H9 (cell line): ENCODE results near the gene TRIM10. TPM values are rescaled to one million over a fixed set of nuclear protein-coding genes. Genes with fewer than 3 reads are reported as not detected.

Experiments used
- DNase-seq: peaks from one replicate; pipeline ENCODE4 v3.0.0-alpha.2; 2017
- H2AFZ ChIP-seq: one replicate; pipeline ENCODE4 v1.6.1; 2013; ENCODE audit warnings: mild to moderate bottlenecking, low read length, control low read depth, moderate library complexity
- H2AK5ac ChIP-seq: 2 replicates; pipeline ENCODE4 v1.6.1; 2013; ENCODE audit warnings: low read length, control low read depth, mixed read lengths; ENCODE audit not compliant: insufficient read length
- H2BK120ac ChIP-seq: one replicate; pipeline ENCODE4 v1.6.1; 2013; ENCODE audit warnings: low read depth, mild to moderate bottlenecking, low read length, control low read depth, inconsistent platforms; ENCODE audit not compliant: poor library complexity, severe bottlenecking
- H2BK12ac ChIP-seq: 2 replicates; pipeline ENCODE4 v1.6.1; 2013; ENCODE audit warnings: low read length, control low read depth, mixed read lengths, low read depth; ENCODE audit not compliant: insufficient read length
- H2BK15ac ChIP-seq: 2 replicates; pipeline ENCODE4 v1.6.1; 2013; ENCODE audit warnings: low read depth, low read length, control low read depth
- H2BK20ac ChIP-seq: one replicate; pipeline ENCODE4 v1.6.1; 2013; ENCODE audit warnings: low read depth, mild to moderate bottlenecking, low read length, control low read depth, inconsistent platforms; ENCODE audit not compliant: poor library complexity, severe bottlenecking
- H2BK5ac ChIP-seq: 2 replicates; pipeline ENCODE4 v1.6.1; 2013; ENCODE audit warnings: low read length, control low read depth, mixed read lengths; ENCODE audit not compliant: insufficient read length
- H3K14ac ChIP-seq: 2 replicates; pipeline ENCODE4 v1.6.1; 2013; ENCODE audit warnings: low read length, control low read depth; ENCODE audit not compliant: insufficient read depth
- H3K18ac ChIP-seq: 2 replicates; pipeline ENCODE4 v1.6.1; 2013; ENCODE audit warnings: low read depth, mild to moderate bottlenecking, mixed read lengths, low read length, control low read depth; ENCODE audit not compliant: insufficient read length
- H3K23ac ChIP-seq: 2 replicates; pipeline ENCODE4 v1.6.1; 2013; ENCODE audit warnings: low read length, control low read depth, mixed read lengths, low read depth; ENCODE audit not compliant: insufficient read length
- H3K23me2 ChIP-seq: 2 replicates; pipeline ENCODE4 v1.6.1; 2013; ENCODE audit warnings: low read depth, mild to moderate bottlenecking, mixed read lengths, low read length, control low read depth; ENCODE audit not compliant: insufficient read length, poor library complexity, severe bottlenecking
- H3K27ac ChIP-seq: 2 replicates; pipeline ENCODE4 v1.5.1; 2013; ENCODE audit warnings: low read length, control low read depth, mixed read lengths, low read depth; ENCODE audit not compliant: insufficient read length
- H3K27me3 ChIP-seq: 2 replicates; pipeline ENCODE4 v1.6.1; 2013; ENCODE audit warnings: low read length, control low read depth, inconsistent platforms; ENCODE audit not compliant: insufficient read depth
- H3K4ac ChIP-seq: 2 replicates; pipeline ENCODE4 v1.6.1; 2013; ENCODE audit warnings: low read depth, mild to moderate bottlenecking, control low read depth, inconsistent platforms, low read length, moderate library complexity
- H3K4me1 ChIP-seq: 2 replicates; pipeline ENCODE4 v1.6.1; 2013; ENCODE audit warnings: low read length, control low read depth, inconsistent platforms; ENCODE audit not compliant: insufficient read depth
- H3K4me2 ChIP-seq: 2 replicates; pipeline ENCODE4 v1.6.1; 2013; ENCODE audit warnings: low read length, control low read depth, mixed read lengths; ENCODE audit not compliant: insufficient read length, insufficient read depth
- H3K56ac ChIP-seq: 2 replicates; pipeline ENCODE4 v1.6.1; 2013; ENCODE audit warnings: low read depth, mild to moderate bottlenecking, mixed read lengths, low read length, control low read depth; ENCODE audit not compliant: insufficient read length
- H3K79me1 ChIP-seq: 2 replicates; pipeline ENCODE4 v1.6.1; 2013; ENCODE audit warnings: low read depth, mild to moderate bottlenecking, moderate library complexity, low read length, control low read depth, inconsistent platforms; ENCODE audit not compliant: insufficient read depth, poor library complexity, severe bottlenecking
- H3K79me2 ChIP-seq: 2 replicates; pipeline ENCODE4 v1.6.1; 2013; ENCODE audit warnings: low read length, control low read depth, inconsistent platforms; ENCODE audit not compliant: insufficient read depth
- H3K9ac ChIP-seq: 2 replicates; pipeline ENCODE4 v1.6.1; 2013; ENCODE audit warnings: low read length, control low read depth, mixed read lengths; ENCODE audit not compliant: insufficient read length; ENCODE audit errors: extremely low read depth
- H3K9me3 ChIP-seq: one replicate; pipeline ENCODE4 v1.6.1; 2013; ENCODE audit warnings: low read depth, low read length, inconsistent platforms; ENCODE audit not compliant: control insufficient read depth
- H3T11ph ChIP-seq: one replicate; pipeline ENCODE4 v1.6.1; 2013; ENCODE audit warnings: mild to moderate bottlenecking, low read length, control low read depth, inconsistent platforms
- H4K20me1 ChIP-seq: one replicate; pipeline ENCODE4 v1.6.1; 2013; ENCODE audit not compliant: control insufficient read depth, insufficient read length, insufficient read depth
- H4K5ac ChIP-seq: 2 replicates; pipeline ENCODE4 v1.6.1; 2013; ENCODE audit warnings: low read depth, mild to moderate bottlenecking, mixed read lengths, low read length, control low read depth; ENCODE audit not compliant: insufficient read length
- H4K8ac ChIP-seq: replicated peaks from 2 replicates; pipeline ENCODE4 v1.6.1; 2013; ENCODE audit warnings: low read length, control low read depth, mixed read lengths, low read depth; ENCODE audit not compliant: insufficient read length
- H4K91ac ChIP-seq: 2 replicates; pipeline ENCODE4 v1.6.1; 2013; ENCODE audit warnings: low read depth, mild to moderate bottlenecking, moderate library complexity, mixed read lengths, low read length, control low read depth; ENCODE audit not compliant: insufficient read length
- H3K27ac Mint-ChIP-seq, 3 experiments: 2 replicates in 2 of 3; 3 replicates in 1 of 3; pipeline ENCODE4 v1.8.0; 2020 to 2021; ENCODE audit warnings: mixed read lengths in 3 of 3, mild to moderate bottlenecking in 1 of 3, moderate library complexity in 1 of 3
- H3K27me3 Mint-ChIP-seq: 2 replicates; pipeline ENCODE4 v1.8.0; 2021; ENCODE audit warnings: low read depth, mild to moderate bottlenecking, moderate library complexity, mixed read lengths
- H3K36me3 Mint-ChIP-seq, 3 experiments: 2 replicates in 2 of 3; 3 replicates in 1 of 3; pipeline ENCODE4 v1.8.0; 2020 to 2021; ENCODE audit warnings: low read depth in 3 of 3, mixed read lengths in 3 of 3; ENCODE audit not compliant: insufficient read depth in 1 of 3
- H3K4me1 Mint-ChIP-seq, 2 experiments: 2 replicates each; pipeline ENCODE4 v1.8.0; 2020; ENCODE audit warnings: mixed read lengths in 2 of 2
- H3K4me3 Mint-ChIP-seq, 2 experiments: 2 replicates in 1 of 2; 3 replicates in 1 of 2; pipeline ENCODE4 v1.8.0; 2020 to 2021; ENCODE audit warnings: mild to moderate bottlenecking in 2 of 2, mixed read lengths in 2 of 2, moderate library complexity in 1 of 2
- H3K9me3 Mint-ChIP-seq, 2 experiments: 2 replicates in 1 of 2; 3 replicates in 1 of 2; pipeline ENCODE4 v1.8.0; 2020; ENCODE audit warnings: mild to moderate bottlenecking in 2 of 2, mixed read lengths in 2 of 2, moderate library complexity in 1 of 2
- CTCF ChIP-seq: fragments of 200-600 bp; sonication (generic); conservative IDR thresholded peaks from 3 replicates; pipeline ENCODE4 v1.8.0; 2021; ENCODE audit warnings: antibody characterized with exemption, mild to moderate bottlenecking
- WGBS: extraction: QIAGEN DNeasy Blood & Tissue Kit; methylation state at CpG from one replicate; pipeline ENCODE4 v1.1.7; 2013; ENCODE audit warnings: missing lambda C conversion rate, low lambda C conversion rate, mixed read lengths; ENCODE audit not compliant: insufficient read length; ENCODE audit errors: extremely low coverage; 5-methylcytosine and 5-hydroxymethylcytosine counted together
- total RNA-seq: library from RNA; stranded (reverse); gene quantifications from 2 replicates; pipeline ENCODE4 v1.2.1, GENCODE V29; 2021

TRIM10 gene
- total RNA-seq, 1 experiment from 2014 or later = 0.07 TPM

- Histone ChIP-seq H3K4ac (no peak overlapping the region), H3K27me3 (no peaks in the 10 kb centered on the region), H4K91ac (no peak overlapping the region), H3K79me1 (no peaks in the 10 kb centered on the region), H3K56ac (no peak overlapping the region), H3K27ac (no peak overlapping the region), H2AFZ (no peak overlapping the region), H3K79me2 (no peaks in the 10 kb centered on the region), H3K4me2 (no peak overlapping the region), H3T11ph (no peak overlapping the region), H3K23ac (no peak overlapping the region), H3K18ac (no peak overlapping the region), H3K9ac (no peak overlapping the region), H3K9me3 (no peaks in the 10 kb centered on the region), H3K23me2 (no peaks in the 10 kb centered on the region), H2BK12ac (no peak overlapping the region), H2AK5ac (no peak overlapping the region), H2BK20ac (no peak overlapping the region), H2BK120ac (no peak overlapping the region), H3K4me1 (peaks cover 3% of the 10 kb centered on the region; the same call in 1 of the 2 replicates), H4K5ac (no peak overlapping the region), H2BK15ac (no peak overlapping the region), H4K8ac (no peak overlapping the region), H3K14ac (no peak overlapping the region), H4K20me1 (no peaks in the 10 kb centered on the region), H2BK5ac (no peak overlapping the region)
- no peaks in the 10 kb centered on the region for H3K36me3 Mint-ChIP-seq
- no peak overlapping the region for H3K27ac Mint-ChIP-seq
- no peak overlapping the region for H3K4me3 Mint-ChIP-seq
- no CpG with 5 or more reads among the region's 3 CpGs for WGBS
- no peak for TF ChIP-seq CTCF
- no peaks in the 10 kb centered on the region for H3K9me3 Mint-ChIP-seq
- no peaks in the 10 kb centered on the region for H3K4me1 Mint-ChIP-seq
- H3K27me3 Mint-ChIP-seq = peaks cover 57% of the 10 kb centered on the region
- no peak for DNase-seq
Observed at GRCh38 chr6:30158475-30159040, 2.5 kb downstream of the TRIM10 start.
